HL-60 (cell line): ENCODE measurements around the gene PLXNB3.
A peak's percentile ranks its signal among the peaks of the same experiment; 100 is the strongest.

Source experiments
- DNase-seq, 2 experiments: peaks; one replicate each; pipeline ENCODE4 v3.0.0-alpha.2; 2010 to 2020; ENCODE audit warnings: low read depth in 1 of 2, low spot score in 1 of 2
- H3K27ac ChIP-seq: fragments of 250-450 bp; sonication (Bioruptor Pico); replicated peaks from 2 replicates; pipeline ENCODE4 v1.5.1; 2020; ENCODE audit warnings: mild to moderate bottlenecking, moderate library complexity
- H3K27me3 ChIP-seq: fragments of 250-450 bp; sonication (Bioruptor Pico); 2 replicates; pipeline ENCODE4 v1.5.1; 2021; ENCODE audit warnings: mild to moderate bottlenecking, moderate library complexity; ENCODE audit not compliant: insufficient read depth, poor library complexity, severe bottlenecking
- H3K4me3 ChIP-seq: replicated peaks from 2 replicates; pipeline ENCODE4 v1.5.1; 2011; ENCODE audit warnings: mild to moderate bottlenecking, control low read depth, low read length; ENCODE audit not compliant: insufficient read depth
- GABPA ChIP-seq: IDR thresholded peaks from 2 replicates; pipeline ENCODE4 v1.6.1; 2012; ENCODE audit warnings: low read depth
- POLR2AphosphoS5 ChIP-seq: IDR thresholded peaks from 2 replicates; pipeline ENCODE4 v1.6.1; 2012; ENCODE audit warnings: low read depth
- SPI1 ChIP-seq: IDR thresholded peaks from 2 replicates; pipeline ENCODE4 v1.6.1; 2012; ENCODE audit warnings: low read depth, mild to moderate bottlenecking, borderline replicate concordance
- TF ChIP-seq, protein P1 (sequence below): IDR thresholded peaks from 2 replicates; pipeline ENCODE4 v1.6.1; 2012; ENCODE audit warnings: low read depth; ENCODE audit not compliant: insufficient replicate concordance
- TF ChIP-seq, protein P2 (sequence below): IDR thresholded peaks from one replicate; pipeline ENCODE4 v1.5.1; 2011; ENCODE audit warnings: low read length, control low read depth, inconsistent platforms; ENCODE audit not compliant: insufficient read depth

PLXNB3 gene

DNA sequence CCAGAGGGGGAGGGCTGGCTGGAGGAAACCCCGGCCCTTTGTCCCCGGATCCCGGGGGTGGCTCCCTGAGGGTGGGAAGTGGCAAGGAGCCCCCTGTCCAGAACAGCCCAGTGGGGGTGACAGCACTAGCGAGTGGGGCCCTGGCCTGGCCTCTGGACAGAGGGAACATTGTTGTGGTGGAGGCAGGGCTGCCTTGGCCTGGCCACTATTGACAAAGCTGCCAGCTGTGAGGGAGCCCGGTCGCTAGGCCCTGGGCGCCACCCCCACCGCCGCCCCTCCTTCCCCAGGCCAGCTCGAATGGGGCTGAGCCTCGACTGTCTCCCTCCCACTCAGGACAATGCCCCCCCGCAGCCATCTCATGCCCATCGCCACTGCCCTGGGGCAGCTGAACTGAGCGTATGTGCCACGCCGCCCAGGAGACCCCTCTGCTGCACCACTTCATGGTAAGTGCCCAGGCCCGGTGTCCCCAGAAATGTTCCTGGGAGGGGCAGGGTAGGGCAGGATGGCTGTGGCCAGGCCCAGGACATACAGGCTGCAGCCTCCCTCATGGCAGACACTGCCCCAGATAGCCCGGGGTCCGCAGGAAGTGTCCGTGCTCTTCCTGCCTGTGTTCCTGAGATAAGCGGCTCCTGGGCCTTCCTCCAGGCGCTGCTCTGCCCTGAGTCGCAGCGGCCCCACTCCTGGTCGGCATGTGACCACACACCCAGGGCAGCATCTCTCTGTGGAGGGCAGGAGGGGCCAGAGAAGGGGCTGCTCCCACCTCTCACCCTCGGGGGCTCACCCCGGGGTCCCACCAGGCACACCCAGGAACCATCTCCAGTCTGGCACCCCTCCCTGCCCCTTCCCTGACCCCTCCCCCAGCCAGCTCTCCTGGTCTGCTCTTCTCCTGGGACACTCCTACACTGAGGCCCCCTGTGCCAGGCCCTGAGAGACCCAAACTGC is 1.4 kb downstream of the PLXNB3 start:
- TF ChIP-seq SPI1: no peak
- TF ChIP-seq GABPA: no peak
- no peak for TF ChIP-seq POLR2AphosphoS5
- TF ChIP-seq, protein P1, sequence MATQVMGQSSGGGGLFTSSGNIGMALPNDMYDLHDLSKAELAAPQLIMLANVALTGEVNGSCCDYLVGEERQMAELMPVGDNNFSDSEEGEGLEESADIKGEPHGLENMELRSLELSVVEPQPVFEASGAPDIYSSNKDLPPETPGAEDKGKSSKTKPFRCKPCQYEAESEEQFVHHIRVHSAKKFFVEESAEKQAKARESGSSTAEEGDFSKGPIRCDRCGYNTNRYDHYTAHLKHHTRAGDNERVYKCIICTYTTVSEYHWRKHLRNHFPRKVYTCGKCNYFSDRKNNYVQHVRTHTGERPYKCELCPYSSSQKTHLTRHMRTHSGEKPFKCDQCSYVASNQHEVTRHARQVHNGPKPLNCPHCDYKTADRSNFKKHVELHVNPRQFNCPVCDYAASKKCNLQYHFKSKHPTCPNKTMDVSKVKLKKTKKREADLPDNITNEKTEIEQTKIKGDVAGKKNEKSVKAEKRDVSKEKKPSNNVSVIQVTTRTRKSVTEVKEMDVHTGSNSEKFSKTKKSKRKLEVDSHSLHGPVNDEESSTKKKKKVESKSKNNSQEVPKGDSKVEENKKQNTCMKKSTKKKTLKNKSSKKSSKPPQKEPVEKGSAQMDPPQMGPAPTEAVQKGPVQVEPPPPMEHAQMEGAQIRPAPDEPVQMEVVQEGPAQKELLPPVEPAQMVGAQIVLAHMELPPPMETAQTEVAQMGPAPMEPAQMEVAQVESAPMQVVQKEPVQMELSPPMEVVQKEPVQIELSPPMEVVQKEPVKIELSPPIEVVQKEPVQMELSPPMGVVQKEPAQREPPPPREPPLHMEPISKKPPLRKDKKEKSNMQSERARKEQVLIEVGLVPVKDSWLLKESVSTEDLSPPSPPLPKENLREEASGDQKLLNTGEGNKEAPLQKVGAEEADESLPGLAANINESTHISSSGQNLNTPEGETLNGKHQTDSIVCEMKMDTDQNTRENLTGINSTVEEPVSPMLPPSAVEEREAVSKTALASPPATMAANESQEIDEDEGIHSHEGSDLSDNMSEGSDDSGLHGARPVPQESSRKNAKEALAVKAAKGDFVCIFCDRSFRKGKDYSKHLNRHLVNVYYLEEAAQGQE: no peak
- no peak for DNase-seq
- no peak overlapping the region for H3K27ac ChIP-seq
- H3K27me3 ChIP-seq: no peaks in the 10 kb centered on the region
- no peak overlapping the region for H3K4me3 ChIP-seq

DNA sequence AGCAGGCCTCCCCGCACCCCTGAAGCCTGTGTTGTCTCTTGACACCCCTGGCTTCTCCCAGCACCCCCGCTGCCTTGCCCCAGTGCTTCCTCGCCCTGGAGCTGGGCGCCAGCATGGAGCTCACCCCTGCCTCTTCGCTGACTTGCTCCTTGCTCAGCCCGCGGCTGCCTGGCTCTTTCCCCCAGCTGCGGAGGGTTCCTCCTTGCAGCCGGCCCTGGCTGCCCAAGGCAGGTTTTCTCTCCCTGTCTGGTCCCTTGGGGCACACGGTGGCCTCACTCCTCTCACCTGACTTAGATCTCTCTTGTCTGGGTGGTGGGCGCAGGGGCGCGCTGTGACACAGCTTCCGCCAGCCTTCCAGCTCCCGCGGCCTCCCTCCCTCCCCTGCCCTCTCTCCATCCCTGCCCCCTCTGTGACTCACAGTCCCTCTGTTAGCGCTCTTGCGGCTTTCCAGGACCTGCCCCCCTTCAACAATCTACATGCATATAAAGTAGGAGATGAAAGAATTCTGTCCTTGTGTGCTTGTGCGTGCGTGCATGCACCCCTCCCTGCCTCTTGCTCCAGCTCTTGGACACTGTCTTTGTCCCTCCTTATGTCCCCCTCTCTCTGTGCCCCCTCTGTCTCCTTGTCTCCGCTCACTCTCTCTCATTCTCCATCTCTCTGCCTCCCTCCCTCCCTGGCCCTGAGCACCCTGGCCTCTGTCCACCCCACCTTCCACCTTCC is 2.2 kb downstream of the PLXNB3 start:
- DNase-seq: peak in 1 of 2 experiments; percentile 44
- Histone ChIP-seq H3K4me3 (peak overlapping the region; percentile 21), H3K27ac (no peak overlapping the region)

DNA sequence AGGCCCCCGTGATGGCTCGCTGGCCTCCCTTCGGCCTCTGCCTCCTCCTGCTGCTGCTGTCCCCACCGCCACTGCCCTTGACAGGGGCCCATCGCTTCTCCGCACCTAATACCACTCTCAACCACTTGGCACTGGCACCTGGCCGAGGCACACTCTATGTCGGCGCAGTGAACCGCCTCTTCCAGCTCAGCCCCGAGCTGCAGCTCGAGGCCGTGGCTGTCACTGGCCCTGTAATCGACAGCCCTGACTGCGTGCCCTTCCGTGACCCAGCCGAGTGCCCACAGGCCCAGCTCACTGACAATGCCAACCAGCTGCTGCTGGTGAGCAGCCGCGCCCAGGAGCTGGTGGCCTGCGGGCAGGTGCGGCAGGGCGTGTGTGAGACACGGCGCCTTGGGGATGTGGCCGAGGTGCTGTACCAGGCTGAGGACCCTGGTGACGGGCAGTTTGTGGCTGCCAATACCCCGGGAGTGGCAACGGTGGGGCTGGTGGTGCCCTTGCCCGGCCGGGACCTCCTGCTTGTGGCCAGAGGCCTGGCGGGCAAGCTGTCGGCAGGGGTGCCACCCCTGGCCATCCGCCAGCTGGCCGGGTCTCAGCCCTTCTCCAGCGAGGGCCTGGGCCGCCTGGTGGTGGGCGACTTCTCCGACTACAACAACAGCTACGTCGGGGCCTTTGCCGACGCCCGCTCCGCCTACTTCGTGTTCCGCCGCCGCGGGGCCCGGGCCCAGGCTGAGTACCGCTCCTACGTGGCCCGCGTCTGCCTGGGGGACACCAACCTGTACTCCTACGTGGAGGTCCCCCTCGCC is 3.0 kb downstream of the PLXNB3 start:
- TF ChIP-seq SPI1: no peak
- no peak for TF ChIP-seq GABPA
- TF ChIP-seq, protein P1: no peak
- TF ChIP-seq POLR2AphosphoS5: no peak
- TF ChIP-seq, protein P2, sequence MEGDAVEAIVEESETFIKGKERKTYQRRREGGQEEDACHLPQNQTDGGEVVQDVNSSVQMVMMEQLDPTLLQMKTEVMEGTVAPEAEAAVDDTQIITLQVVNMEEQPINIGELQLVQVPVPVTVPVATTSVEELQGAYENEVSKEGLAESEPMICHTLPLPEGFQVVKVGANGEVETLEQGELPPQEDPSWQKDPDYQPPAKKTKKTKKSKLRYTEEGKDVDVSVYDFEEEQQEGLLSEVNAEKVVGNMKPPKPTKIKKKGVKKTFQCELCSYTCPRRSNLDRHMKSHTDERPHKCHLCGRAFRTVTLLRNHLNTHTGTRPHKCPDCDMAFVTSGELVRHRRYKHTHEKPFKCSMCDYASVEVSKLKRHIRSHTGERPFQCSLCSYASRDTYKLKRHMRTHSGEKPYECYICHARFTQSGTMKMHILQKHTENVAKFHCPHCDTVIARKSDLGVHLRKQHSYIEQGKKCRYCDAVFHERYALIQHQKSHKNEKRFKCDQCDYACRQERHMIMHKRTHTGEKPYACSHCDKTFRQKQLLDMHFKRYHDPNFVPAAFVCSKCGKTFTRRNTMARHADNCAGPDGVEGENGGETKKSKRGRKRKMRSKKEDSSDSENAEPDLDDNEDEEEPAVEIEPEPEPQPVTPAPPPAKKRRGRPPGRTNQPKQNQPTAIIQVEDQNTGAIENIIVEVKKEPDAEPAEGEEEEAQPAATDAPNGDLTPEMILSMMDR: no peak
- no peak for DNase-seq
- H3K27ac ChIP-seq: no peak overlapping the region
- no peaks in the 10 kb centered on the region for H3K27me3 ChIP-seq
- no peak overlapping the region for H3K4me3 ChIP-seq

More for the DNA sequence above, 2.2 kb downstream of the PLXNB3 start:
- H3K27me3 ChIP-seq: no peaks in the 10 kb centered on the region
- TF ChIP-seq, protein P1: no peak
- TF ChIP-seq POLR2AphosphoS5 (no peak), SPI1 (no peak), GABPA (no peak)
- TF ChIP-seq, protein P2: no peak
